Daoy (cell line): Measurements from ENCODE around the gene ARL10. TPM values are rescaled to one million over a fixed set of nuclear protein-coding genes. Genes with fewer than 3 reads are reported as not detected.
"Not testable (repeated sequence)": the region's sequence is repeated elsewhere in the genome, so short reads cannot be mapped to it uniquely, and the experiment has no call there.

Source experiments
- DNase-seq: peaks from one replicate; pipeline ENCODE4 v3.0.0-alpha.2; 2015; ENCODE audit warnings: low read depth
- total RNA-seq: library from RNA; depleted of rRNA; stranded (reverse); fragments of >200 nt; shearing (Covaris generic); gene quantifications from 2 replicates; pipeline ENCODE4 v1.2.3, GENCODE V29; 2014

The ARL10 gene
- total RNA-seq, 1 experiment from 2014 or later = 1.6 TPM

DNA sequence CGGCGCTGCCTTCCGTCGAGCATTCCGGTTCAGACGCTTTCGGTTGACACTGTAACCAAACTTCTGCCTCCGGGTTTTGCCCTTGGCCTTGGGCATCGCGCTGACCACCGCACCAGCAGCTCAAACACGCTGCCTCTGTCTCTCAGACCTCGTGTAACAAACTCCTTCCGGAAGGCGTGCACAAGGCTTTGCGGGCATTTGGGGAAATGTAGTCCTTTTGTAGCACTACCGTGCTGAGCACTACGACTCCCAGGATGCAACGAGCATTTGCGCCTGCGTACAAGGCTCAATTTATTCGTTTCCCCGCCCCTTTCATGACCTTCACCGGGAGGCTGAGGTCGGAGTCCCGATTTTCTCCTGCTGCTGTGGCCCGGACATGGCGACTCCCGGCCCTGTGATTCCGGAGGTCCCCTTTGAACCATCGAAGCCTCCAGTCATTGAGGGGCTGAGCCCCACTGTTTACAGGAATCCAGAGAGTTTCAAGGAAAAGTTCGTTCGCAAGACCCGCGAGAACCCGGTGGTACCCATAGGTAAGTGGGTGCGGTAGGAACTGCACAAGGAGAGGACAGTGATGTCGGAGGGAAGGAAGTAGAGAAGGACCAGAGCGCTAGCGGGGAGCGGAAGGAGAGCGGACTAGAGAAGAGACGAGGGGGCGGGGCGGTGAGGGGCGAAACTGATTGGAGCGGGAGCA, 23.3 kb downstream of the ARL10 start, which contains the start of the genes HIGD2A and NOP16:
Gene HIGD2A (plus strand): TSS at position 308 of the 691 bp plus-strand sequence. CDS start 69 bp downstream, at position 377.
Gene NOP16 (minus strand): TSS at position 155 of the 691 bp plus-strand sequence. CDS start 59 bp downstream, at position 96.
- DNase-seq = peak; percentile 99

DNA sequence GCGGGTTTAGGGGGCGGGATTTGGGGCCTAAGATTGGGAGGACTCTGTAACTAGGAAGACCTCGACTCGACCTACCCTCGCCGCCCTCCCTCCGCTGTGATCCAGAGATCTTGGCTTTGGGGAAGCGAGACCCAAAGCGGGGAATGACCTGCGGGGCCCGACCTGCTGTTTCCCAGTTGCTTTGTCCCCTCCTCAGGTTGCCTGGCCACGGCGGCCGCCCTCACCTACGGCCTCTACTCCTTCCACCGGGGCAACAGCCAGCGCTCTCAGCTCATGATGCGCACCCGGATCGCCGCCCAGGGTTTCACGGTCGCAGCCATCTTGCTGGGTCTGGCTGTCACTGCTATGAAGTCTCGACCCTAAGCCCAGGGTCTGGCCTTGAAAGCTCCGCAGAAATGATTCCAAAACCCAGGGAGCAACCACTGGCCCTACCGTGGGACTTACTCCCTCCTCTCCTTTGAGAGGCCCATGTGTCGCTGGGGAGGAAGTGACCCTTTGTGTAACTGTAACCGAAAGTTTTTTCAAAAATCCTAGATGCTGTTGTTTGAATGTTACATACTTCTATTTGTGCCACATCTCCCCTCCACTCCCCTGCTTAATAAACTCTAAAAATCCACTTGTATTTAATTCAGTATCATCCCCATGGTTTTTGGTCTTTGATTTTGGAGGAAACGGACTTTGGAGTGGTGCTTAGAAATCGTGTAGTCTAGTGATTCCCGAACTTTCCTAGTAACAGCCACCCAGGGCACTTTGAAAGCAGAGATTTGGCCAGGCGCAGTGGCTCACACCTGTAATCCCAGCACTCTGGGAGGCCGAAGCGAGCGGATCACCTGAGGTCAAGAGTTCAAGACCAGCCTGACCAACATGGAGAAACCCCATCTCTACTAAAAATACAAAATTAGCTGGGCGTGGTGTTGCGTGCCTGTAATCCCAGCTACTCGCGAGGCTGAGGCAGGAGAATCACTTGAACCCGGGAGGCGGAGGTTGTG, 24.1 kb downstream of the ARL10 start:
- no peak for DNase-seq

DNA sequence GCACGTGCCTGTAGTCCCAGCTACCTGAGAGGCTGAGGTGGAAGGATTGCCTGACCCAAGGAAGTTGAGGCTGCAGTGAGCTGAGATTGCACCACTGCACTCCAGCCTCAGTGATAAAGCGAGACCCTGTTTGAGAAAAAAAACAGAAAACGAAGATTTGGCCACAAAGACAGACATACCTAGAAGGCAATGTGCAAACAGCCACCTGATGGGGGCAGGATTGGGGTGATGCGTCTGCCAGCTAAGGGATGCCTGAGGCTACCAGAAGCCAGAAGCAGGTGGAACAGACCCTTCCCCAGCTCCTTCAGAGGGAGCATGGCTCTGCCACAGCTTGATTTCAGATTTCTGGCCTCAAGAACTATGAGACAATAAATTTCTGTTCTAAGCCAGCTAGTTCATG, 26.2 kb downstream of the ARL10 start:
- DNase-seq = no peak

DNA sequence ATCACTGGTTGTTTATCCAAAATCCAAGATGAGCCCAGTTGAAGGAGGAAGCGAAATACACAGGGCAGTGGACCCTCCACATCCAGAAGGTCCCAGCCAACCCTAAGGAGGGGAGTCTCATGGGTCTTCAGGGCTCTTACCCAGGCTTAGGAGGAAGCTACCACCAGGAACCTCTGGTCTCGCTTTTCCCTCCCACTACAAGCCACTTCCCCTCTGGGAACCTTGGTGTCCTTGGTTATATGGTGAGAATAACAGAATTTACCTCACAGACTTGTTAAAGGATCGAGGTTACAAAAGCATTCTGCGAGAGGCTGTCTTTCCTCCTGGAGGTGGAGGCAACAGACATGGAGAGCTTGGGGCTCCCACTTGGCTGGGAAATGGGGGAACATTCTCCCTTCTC, 26.7 kb downstream of the ARL10 start:
- DNase-seq = no peak

DNA sequence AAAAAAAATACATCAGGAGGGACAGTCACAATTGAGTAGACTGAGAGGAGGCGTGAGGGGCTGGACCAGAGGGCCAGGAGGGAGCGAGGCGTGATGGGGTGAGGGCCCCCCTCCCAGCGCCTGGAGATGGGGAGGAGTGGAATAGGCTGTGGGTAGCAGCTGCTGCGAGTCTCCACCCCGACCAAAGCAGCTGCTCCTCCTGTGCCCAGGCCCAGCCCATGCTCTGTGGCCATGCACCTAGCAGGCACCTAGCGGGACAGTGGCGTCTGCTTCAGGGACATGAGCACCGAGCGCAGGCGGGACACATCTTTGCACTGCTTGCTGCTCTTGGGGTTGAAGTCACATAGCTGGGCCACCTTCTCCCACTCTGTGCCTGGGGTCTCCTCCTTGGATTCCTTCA, 27.2 kb downstream of the ARL10 start:
- no peak for DNase-seq

DNA sequence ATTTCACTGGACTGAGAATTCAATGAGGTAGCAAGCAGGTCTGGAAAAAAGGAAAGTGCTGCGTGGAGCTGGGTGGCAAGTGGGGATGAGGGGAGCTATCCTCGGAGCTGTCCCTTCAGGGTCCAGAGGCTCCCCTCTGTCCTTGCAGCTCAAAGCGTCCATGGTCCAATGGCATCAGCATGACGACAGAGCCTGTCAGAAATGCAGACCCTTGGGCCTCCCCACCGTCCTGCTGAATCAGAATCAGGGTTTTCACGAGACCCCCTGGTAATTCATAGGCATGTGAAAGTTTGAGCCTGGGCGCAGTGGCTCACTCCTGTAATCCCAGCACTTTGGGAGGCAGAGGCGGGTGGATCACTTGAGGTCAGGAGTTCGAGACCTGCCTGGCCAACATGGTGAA, 28.8 kb downstream of the ARL10 start:
- DNase-seq = no peak

GRCh38 chr5:176394881-176395675, 29.8 kb downstream of the ARL10 start:
- no peak for DNase-seq

- no peak for DNase-seq
These were observed 31.0 kb downstream of the ARL10 start for GRCh38 chr5:176396330-176396729.

GRCh38 chr5:176397736-176398420, 32.6 kb downstream of the ARL10 start:
- DNase-seq = no peak

DNA sequence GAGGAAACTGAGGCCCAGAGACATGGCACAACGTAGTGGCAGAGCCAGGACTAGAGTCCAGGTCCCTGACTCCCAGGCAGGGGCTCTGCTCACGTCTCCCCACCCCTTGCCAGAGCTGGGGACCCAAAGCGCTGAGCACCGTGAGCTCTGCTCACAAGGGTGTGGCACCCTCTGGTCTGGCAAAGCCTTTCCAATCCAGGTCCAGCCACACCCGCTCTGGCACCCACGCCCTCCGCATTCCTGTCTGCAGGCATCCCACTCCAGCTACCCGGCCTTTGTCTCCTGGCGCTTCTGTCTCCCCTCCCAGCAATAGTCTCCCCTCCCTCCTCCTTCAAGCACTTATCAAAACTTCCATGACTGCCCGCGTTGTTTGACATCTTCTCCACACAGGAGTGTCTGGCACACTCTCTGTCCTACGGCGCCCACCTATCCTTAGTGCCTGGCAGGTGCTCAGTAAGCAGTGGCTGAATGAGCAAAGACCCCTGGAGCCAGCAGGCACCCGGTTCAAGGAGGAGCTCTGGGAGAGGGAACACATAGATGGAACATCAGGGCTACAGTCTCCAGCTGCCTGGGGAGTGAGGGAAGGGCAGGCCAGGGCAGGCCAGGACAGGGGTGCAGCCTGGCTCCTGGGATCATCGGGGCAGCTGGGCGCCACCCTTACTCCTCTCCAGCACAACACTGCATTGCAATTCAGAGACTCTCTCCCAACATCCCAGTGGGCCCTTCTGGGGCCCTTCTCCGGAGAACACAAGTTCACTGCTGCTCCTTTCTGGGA, 35.3 kb downstream of the ARL10 start:
- no peak for DNase-seq

- no peak for DNase-seq
These were observed 36.3 kb downstream of the ARL10 start for GRCh38 chr5:176401281-176402205.

GRCh38 chr5:176405656-176406435, 40.6 kb downstream of the ARL10 start:
- no peak for DNase-seq

DNA sequence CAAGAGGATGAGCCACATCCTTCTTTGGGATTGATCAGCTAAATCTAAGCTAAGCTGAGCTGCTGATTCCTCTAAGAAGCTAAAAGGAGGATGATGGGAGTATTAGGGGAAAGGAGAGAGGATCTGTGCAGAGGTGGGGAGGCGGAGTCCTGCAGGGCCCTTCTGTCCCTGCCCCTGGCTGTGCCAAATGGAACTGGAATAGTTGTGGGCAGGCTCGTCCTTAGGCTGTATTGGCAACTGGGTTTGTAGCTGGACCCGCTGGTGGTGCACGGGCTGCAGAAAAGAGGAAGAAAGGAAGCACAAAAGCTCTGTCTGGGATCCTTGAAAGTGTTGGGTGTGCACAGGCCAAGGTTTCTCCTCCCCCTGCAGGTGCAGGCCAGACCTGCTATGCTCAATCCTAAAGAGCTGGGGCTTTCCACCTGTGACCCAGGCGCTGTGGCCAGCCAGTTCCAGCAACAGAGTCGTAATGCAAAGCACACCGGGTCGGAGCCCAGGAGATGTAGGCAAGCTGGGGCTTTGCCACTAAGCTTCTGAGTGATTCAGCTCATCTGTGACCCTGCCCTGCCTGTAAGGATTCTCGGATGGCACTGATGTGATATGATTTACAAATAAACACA, 41.3 kb downstream of the ARL10 start:
- no peak for DNase-seq

DNA sequence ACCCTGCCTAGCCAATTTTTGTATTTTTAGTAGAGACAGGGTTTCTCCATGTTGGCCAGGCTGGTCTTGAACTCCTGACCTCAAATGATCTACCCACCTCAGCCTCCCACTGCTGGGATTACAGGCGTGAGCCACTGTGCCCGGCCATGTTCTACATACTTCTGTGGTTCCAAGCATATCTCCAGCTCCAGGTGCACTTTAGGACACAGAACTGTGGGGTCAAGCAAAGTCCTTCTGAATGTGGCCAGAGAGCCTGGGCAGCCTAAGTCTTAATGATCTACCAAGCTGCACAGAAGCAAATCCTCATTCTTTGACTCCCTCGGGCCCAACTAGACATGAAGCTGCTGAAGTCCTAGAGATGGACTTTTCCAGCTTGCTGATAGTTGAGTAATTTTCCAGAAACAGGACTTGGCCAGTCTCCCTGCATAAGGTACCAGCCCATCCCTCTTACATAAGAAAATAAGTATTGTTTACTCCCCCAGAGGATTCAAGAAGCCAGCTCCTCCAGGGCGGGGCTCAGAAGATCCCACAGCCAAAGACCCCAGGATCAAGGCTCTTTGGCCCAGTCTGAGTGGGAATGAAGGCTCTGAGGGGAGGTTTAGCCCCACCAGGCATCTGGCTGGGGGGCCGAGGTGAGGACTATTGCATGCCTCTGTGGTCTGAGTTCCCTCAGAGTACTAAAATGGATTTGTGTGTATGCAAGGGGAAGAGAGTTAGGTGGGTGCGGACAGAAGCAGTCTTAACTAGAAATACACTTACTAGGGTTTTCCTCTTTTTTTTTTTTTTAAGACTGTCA, 42.4 kb downstream of the ARL10 start:
- no peak for DNase-seq

- DNase-seq = not testable (repeated sequence)
These were observed 42.9 kb downstream of the ARL10 start for GRCh38 chr5:176408252-176408573.

DNA sequence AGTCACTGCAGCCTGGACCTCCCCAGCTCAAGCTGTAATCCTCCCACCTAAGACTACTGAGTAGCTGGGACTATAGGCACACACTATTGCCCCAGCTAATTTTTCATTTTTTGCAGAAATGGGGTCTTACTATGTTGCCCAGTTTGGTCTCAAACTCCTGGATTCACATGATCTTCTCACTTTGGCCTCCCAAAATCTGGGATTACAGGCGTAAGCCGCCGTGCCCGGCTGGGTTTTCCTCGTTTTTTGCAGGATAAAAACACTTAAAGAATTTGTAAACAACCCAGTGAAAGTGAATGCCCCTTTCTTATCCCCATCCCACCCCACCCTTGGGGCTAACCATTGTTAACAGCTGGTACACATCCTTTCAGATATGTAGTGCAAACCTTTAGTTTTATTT, 43.3 kb downstream of the ARL10 start:
- DNase-seq = no peak

DNA sequence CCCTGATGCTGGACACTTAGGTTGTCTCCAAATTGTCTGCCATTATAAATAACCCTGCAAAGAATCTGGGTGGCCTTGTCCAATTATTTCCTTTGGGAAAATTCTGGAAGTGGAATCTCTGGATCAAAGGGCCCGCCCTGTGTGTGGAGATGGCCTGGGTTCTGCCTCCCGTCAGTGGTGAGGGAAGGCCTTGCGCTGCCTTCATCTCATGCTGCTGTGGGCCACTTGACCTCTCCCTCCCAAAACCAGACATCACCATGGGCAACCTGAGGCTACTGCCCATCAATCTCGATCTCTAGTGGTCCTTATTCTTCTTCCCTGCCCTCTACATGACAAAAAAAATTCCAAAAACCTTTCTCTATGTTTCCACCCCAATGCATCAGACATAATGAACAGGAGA, 44.5 kb downstream of the ARL10 start:
- no peak for DNase-seq
